HG02588 (cell line): ENCODE results near the gene MRS2.

Source experiments
- ATAC-seq: cut with Tn5 transposase; IDR thresholded peaks from one replicate; pipeline ENCODE4 v1.9.1; 2021; ENCODE audit warnings: mild to moderate bottlenecking, moderate library complexity; ENCODE audit not compliant: unreplicated experiment

MRS2 gene

DNA sequence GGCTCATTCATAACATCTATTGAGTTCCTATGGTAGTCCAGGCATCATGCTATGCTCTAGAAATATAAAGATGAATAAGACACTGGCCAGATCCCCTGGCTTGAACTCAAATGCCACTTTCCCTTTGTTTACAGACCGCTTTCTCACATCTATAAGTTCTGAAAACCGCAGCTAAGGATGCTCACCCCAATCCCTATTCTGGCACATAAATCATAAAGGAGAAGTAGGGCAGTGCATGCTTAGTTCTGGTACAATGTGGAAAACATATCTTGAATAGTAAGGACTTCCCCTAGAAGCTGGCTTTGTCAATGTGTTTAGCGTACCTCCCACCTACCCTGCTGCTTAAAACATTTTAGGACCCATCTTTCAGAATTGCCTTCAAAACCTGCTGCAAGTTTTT, 26.4 kb downstream of the MRS2 start:
- no peak for ATAC-seq

DNA sequence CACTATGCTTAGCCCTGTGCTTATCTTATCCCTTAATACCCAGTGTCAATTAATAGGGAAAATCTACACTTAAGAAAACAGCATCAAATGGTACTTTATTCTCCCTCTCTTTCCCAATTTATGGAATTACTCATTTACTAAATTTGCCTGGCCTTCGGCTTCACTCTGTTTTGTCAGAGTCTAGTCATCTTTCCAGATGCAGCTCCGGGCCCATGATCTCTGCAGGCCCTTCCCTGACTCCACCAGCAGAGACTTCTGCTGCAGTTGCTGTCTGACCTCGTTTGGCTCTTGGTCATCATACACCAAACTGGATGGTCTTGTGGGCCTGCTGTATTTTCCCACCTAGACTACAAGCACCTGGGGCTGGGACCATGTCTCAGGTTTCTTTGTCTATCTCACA, 27.4 kb downstream of the MRS2 start:
- ATAC-seq: no peak

DNA sequence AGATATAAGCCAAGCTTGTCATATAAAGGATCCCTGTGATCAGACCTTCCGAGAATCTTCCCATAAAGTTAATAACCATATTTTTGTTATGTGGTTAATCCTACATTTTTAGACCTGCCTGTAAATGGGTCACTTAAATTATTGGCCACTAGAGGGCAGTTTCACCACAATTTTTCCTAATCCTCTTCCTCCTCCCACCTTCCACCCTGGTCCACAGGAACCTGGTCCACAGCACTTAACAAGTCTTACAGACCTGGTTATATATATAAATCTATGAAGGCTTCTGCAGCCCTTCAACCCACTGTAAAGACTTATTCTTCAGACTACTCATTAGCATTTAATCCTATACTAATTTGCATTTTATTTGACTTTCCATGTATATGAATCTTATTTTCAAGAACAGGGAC, 28.3 kb downstream of the MRS2 start:
- no peak for ATAC-seq

DNA sequence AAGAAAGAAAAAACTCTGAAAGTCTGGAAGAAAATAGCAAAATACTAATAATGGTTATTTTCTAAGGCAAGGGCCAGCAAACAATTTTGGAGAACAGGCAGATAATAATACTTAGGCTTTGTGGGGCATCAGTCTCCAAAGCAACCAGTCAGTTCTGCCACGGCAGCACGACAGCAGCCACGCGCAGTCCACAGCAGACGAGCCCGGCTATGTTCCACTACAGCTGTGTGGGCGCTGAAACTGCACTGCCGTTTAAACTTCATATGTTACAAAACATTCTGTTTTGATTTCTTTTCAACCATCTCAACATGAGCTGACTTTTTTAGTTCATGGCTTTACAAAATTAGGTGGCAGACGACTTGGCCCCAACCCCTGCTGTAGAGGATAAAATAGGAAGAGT, 29.9 kb downstream of the MRS2 start:
- ATAC-seq: no peak

DNA sequence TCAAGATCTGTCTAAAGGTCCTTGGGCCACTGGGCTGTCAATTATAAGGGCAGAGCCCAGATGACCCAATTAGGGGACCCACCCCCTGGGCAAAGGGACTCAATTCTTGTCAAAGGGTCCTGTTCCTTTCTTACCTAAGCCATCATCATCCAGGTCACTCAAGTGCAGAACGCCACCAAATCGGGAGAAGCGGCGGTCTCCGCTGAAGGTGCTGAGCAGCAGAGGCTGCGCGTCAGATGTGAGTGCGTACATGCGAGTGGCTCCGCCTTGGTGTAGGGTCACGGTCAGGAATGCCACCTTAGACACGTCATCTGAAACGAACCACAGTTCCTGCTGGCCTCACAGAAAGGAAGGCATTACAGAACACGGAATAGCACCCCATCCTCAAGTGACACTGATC, 34.2 kb downstream of the MRS2 start:
- no peak for ATAC-seq

DNA sequence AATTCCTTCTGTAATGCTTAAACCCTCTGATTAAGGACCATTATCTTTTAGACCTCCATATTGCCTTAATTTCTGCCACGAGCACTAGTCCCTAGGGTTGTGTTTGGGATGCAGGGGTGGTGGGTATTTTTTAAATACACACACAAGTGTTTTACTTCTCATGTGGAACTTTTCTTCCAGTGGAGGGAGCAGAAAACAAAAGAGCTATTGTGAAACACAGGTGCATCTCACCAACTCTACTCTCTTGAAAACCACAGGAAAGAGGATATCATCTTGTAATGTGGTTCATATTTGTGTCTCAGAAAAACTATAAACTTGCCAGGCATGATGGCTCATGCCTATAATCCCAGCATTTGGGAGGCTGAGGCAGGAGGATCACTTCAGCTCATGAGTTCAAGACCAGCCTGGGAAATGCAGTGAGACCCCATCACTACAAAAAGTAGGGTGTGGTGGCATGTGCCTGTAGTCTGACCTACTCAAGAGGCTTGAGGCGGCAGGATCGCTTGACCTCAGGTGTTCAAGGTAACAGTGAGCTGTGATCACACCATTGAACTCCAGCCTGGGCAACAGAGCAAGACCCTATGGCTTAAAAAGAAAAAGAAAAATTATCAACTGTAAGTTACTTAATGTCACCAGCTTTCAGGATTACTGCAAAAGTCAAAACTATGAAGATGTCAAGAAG, 37.3 kb downstream of the MRS2 start:
- ATAC-seq: no peak

DNA sequence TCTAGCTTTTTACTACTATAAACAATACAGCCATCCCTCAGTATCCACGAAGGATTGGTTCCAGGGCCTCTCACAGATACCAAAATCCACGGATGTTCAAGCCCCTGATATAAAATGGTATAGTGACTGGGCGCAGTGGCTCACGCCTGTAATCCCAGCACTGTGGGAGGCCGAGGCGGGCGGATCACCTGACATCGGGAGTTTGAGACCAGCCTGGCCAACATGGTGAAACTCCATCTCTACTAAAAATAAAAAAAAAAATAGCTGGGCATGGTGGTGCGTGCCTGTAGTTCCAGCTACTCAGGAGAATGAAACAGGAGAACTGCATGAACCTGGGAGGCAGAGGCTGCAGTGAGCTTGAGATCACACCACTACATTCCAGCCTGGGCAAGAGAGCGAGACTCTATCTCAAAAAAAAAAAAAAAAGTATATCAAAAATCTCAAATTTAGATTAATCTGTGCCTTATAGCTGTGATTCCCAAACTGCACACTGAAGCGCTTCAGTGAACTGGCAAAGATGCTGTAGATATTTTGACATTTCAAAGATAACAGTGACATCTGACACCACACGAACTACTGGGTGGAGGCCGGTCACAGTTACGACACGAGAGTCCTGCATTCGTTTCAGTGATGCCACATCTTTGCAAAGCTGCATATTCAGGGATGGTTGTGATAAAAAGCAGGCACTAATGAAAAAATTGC, 38.3 kb downstream of the MRS2 start:
- no peak for ATAC-seq

DNA sequence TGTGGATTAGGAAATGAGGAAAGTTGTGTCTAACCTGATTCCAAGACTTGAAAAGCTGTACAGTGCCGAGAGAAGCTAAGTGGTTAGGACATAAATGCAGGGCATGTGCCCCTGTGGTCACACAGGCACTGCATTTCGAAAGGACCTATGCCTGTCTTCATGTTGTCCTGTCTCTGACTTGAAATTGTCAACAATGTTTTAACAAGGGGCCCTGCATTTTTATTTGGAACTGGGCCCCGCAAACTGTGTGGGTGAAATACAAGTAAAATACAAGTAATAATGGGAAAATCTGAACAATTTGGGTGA, 38.8 kb downstream of the MRS2 start:
- ATAC-seq: no peak

DNA sequence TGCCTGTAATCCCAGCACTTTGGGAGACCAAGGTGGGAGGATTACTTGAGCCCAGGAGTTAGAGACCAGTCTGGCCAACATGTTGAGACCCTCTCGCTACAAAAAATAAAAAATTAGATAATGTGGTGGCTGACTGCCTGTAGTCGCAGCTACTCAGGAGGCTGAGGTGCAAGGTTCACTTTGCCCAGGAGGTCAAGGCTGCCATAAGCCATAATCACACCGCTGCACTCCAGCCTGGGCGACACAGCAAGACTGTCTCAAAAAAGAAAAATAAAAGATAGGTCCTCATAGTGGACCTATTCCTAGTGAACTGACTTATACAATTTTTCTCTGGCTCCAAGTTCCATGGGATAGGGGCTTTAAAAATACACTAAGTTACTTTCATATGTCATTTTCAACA, 41.9 kb downstream of the MRS2 start:
- no peak for ATAC-seq

DNA sequence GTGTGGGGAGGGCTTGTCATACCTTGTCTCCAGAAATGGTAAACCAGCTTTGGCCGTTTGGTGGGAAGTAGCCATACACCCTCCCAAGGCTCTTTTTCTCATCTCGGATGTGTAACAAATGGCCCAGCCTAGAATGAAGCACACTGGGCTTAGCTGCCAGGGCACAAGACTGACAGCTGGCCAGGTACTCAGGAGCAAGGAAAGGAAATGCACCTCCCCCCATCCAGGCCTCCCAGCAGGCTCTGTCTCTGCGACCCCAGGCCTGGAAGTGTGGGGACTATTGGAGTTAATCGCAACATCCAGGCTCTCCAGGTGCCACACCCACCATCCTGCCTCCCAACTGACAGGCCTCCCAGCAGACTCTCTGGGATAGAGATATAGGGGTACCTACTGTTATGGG, 43.0 kb downstream of the MRS2 start:
- ATAC-seq: no peak

DNA sequence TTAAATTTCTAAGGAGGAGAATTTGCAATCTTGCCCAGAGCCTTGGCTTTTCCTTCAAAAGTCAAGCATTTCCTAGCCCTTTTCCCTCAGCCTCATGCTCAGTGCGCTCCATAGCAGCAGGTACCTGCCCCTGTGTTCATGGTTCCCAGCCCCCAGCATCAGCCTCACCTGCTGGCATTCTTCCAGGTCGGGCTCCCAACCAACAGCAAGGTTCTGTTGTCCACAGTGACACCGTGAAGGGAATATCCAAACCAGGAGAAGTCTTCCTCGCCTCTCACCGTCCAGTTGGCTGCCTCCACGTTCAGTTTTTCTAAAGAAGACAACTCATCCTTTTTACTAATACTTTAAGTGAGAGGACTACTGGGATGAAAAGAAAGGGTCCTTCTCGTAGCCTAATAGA, 43.9 kb downstream of the MRS2 start:
- no peak for ATAC-seq

DNA sequence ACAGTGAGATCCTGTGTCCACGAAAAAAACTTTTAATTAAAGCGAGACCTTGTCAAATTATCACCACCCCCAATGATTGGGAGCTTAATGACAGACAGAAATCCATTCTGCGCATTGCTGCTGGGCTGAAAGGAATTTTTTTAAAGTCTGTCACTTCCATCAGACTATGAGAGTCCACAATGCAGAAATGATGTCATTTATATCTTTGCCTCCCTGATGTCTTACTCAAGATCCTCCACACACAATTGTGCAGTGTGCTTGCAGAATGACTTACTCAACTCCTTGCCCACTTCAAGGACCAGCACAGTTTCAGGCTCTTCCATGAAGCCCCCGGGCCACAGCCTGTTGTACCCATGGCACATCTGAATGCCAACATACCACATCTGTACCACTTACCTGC, 45.7 kb downstream of the MRS2 start:
- ATAC-seq: no peak

DNA sequence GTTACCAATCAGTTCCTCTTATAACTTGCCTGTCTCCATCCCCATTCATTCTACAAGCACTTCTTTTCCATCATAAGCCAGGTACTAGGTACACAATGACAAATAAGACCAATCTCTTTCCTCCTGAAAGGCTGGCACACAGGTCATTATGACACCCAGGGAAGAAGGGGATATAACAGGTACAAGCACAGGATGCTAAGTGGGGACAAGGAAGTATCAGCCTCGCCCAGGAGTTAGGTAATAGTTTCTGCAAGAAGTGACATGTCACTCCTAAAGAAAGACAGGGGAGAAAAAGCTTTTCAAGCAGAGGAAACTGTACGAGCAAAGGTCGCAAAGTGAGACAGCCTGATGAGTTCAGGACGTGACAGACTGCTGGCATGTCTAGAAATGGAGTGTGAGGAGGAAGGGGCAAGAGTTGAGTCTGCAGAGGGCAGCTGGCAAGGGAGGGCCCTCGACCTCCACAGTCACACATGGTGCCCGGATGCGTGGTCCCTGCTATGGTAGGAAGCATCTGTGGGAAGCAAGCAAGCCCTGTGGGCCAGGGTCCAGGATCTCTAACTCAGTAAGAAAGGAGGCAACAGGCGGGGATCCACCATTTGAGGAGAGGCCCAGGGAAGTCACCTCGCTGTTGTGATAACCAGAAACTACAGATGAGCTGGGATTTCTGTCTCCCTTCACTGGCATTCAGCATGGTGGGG, 46.2 kb downstream of the MRS2 start:
- no peak for ATAC-seq

DNA sequence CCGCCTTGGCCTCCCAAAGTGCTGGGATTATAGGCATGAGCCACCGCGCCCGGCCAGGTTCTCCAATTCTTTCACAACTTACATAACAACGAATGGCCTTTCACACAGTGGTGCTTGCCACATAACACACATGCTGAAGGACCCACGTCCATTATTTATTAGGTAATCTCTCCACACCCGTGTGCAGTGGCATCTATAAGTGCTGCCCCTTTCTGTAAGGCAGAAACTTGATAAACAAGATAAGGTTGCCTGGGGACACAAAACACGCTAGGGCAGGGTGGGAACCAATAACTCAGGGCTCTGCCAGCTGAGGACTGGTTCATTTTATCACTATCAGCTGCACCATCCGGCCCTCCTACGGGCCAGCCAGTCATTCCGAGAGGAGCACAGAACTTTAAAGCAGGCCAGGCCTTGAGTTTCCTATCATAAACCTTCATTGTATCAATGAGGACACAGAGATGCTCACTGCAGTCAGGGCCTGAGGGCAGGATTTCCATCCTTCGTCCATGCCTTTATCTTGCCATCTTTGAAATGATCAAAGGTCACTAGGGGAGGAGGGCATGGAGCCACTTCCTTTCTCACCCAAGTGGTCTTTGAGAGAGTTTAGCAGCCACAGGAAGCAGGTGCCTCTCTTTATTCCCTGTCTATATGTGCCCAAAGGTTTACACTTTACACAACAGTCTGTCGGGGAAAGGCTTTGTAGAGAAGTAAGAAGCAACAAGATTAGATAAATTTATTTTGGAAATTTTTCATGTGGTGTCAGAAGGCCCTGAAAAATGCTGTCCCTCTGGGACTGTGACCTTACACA, 49.0 kb downstream of the MRS2 start:
- no peak for ATAC-seq

DNA sequence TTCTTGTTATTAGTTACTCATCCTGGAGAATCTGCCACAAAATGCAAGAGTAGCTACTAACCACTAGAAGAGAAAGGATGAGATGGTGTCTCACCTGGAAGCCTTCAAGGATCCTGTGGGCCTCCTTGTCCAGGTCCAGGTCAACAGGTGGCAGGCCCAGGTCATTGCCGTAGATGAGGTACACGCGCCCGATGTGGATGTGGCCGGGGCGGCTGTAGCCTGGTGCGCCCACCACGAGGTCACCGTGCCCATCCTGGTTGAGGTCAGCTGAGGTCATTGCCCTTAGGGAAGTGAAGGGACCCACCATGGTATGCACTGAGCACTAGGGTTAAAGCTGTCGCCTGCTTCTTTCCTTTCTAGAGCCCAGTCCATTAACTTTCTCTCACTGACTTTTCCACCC, 51.2 kb downstream of the MRS2 start:
- no peak for ATAC-seq

DNA sequence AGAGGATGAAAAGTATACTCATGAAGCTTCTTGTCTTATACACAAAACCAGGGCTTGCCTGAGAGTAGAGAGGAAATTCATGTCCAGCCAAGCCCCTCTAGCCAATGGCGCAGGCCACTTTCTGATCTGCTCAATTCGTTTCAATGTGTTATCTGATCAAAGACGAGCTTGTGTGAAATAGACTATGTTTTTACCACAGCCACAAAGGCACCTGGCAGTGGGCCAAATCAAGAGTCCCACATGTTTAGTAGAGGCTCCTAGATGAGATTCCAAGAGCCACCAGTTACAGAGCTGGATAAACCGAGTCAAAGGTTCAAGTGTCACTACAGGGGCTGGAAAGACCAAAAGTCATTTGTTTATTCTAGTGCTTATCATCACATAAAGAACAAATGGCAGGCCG, 51.7 kb downstream of the MRS2 start:
- ATAC-seq: no peak

DNA sequence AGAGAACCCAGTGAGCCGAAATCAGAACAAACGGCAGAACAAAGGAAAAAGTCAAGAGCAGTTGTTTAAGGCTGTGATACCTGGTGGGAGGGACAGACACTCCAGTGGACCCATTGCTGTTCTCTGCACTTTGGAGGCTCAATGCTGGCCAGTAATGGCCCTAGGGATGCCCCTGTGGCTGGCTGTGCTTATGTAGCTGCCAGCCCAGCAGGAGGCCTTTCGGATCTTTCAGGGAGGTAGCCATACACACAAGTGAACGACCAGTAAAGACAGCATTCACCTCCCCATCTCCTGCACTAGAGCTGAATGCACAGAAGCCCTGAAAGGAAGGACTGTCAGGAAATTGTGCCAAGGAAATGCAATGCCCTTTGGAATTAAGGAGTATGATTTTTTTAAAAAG, 52.3 kb downstream of the MRS2 start:
- no peak for ATAC-seq

DNA sequence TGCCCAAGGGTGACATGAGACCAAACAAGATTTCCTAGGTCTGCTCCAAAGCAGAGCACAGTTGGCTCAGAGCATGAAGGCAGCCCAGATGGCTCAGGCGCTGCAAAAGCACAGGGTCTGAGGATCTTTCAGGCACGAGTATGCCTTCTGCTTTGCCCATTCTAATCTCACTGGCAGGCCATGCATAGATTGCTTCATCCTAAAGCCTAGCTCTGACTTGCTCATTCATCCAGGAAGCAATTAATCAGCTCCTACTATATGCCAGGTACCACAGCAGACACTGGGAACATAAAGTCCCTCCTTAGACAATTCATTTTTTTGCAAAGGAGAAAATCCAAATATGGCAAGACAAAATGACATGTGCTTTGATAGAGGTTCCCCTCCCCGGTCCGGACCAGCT, 55.4 kb downstream of the MRS2 start:
- ATAC-seq: no peak

DNA sequence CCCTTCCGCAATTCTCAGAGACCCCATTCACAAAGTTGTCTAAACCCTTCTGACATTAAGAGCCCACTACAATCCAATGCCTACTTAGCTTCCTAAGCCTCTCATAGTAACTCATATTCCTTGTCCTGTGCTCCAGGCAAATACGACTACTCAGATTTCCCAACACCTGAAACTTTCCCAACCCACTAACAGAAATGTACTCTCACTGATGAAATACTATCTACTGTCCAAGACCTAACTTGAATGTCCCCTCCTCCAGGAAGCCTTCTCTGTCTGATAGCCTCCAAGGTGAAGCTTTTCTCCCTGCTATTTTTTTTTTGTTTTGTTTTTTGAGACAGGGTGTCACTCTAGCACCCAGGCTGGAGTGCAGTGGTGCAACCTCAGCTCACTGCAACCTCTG, 56.2 kb downstream of the MRS2 start:
- ATAC-seq: no peak

DNA sequence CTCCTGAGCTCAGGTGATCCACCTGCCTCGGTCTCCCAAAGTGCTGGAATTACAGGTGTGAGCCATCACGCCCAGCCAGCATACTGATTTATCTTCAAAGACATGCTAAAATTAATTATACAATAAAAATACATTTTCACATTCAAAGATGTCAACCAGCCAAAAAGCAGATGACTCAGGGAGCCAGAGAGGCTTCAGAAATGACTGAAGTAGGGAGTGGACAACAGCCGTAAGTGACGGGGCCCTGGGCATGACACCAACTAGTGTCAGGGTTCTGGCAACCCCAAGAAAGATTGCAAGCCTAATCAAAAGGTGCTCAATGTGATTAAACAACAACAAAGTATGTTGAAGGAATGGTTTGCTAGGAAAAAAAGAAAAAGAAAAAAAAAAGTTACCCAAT, 58.2 kb downstream of the MRS2 start:
- no peak for ATAC-seq

DNA sequence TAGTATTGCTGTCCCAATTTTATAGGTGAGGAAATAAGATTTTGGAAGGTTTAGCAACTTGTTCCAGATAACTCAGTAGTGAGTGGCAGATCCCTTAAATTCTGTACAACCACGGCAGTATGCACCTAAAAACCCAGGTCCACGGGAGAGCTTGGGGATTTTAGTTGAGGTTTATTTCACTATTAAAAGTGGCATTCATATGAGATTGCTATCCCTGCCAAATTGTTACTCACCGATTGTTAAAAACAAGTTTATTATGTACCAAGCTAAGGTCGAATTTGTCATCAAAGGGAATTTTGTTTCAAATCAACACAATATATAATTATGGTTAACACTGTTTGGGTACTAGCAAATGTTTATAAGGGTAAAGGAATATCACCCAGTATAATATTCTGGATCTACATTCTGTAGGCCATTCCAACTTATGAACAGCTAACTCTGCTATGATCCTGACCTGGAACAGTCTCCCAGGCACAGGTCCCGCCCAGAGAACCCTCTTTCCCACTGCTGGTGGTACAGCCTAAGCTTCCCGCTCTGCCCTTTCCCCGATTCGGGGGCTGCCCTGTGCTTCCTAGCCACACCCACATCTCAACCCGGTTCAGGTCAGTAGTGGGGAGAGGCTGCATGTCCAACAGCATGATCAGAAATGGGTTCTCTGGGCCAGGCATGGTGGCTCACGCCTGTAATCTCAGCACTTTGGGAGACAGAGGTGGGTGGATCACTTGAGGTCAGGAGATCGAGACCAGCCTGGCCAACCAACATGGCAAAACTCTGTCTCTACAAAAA, 61.7 kb downstream of the MRS2 start:
- no peak for ATAC-seq
